NCI-H2171 (cell line): ENCODE results near the gene MISP.

ENCODE experiments used
- DNase-seq: peaks from one replicate; lab custom pipeline; 2025; lab: John Stamatoyannopoulos, UW

Gene MISP

GRCh38 chr19:796692-797527 lies 46.0 kb downstream of the MISP start, which contains the start of gene PTBP1:
Gene PTBP1 (plus strand): TSS chr19:797452. CDS start chr19:797498, 46 bp downstream.
- DNase-seq = peak; percentile 100

- peak; percentile 95 for DNase-seq
Measured at GRCh38 chr19:797528-798414, 46.9 kb downstream of the MISP start.

GRCh38 chr19:798415-799075 lies 47.6 kb downstream of the MISP start:
- no peak for DNase-seq

DNA sequence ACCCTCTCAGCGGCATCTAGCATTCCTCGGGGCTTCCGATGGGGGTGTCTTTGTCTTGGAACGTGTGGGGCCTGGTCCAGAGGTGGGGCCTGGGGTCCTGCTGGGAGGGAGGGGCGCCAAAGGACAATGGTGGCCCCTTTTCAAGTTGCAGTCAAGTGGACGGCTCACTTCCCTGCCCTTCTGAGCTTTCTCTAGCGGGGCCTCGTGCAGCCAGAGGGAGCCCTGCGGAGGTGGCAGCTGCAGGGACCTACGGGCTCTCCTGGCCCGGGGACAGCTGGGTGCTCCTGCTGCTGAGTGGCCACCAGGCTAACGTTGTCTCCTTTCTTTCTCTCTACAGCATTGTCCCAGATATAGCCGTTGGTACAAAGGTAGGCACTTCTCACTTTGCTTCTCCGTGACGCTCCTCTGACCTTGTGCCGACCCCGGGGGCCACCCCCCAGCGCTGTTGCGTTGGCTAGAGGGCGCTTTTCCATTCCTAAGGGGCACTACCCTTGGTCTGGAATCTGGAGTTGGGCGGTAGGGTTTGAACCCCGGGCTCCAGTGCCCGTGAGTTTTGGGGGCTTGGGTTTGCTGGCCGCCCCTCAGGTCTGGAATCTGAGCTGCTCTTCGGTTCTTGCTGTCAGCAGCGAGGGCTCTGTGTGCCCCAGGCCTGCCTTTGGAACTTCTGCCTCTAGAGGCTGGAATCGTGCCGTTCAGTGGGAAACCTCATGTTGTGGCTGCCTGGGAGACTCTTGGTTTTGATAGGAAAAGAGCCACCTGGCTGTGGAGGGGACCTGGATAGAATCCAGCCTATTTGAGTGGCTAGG lies 48.4 kb downstream of the MISP start:
- DNase-seq = no peak

DNA sequence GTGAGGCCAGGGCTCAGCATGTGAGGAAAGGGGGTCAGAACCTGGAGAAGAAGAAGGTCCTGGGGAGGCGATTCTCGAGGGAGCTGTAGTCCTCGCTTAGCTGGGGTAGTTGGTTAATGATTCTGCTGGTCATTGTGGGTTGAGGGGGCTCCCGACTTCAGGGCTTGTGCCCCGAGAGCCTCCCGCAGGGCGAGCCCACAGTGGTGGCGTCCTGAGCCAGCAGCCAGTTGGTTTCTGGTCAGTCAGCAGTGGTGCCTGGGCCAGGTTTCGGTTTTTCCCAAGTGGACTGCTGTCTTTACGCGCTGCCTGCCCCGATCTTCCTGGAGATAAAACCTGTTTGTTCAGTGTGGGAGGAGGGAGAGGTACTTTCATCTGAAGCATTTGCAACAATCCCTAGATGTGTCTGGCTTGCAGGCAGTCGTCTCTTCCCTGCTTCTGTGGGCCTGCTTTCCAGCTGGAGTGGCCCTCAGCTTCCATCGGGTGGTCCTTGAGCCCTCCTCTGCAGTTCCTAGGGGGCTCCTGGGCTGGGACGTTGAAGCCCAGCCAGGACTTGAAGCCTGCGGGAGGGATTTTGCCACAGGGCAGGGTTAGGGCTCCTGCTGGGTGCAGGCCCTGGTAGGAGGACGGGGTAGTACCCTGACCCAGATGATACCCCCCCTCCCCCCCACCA lies 49.6 kb downstream of the MISP start:
- no peak for DNase-seq

DNA sequence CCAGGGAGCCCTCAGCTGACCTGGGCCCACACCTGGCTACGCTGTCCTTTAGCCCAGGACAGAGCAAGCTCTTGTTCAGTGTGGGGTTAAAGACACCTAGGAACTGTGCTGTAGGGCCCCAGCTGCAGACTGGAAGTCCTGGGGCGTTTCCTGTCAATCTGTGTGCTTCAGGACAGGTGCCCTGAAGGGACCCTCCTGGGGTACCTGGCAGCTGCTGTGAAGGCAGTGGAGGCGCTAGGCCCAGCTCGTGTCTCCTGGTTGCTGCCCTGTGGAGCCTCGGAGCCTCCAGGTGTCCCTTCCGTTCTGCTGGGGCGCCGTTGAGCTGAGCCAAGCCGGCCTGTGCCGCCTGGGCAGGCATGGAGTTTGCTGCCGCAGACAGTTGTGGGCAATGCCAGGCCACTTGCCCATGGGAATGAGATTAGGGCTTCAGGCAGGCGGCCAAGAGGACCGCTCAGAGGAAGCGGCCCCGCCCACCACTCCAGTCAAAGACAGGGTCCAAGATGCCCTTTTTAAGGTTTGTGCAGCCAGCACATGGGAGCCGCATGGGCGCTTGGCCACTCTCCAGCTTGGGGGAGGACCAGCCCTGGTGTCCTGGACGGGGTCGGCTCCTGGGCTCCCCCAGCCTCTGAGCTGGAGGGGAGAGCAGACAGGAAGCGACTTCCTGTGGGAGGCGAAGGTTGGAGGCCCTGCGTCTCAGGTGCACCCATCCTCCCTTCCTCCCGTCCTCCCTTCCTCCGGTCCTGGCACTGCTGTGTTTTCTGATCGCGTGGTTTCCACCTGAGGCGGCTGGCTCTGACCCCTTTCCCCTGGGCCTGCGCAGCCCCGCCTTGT lies 50.3 kb downstream of the MISP start:
- no peak for DNase-seq

DNA sequence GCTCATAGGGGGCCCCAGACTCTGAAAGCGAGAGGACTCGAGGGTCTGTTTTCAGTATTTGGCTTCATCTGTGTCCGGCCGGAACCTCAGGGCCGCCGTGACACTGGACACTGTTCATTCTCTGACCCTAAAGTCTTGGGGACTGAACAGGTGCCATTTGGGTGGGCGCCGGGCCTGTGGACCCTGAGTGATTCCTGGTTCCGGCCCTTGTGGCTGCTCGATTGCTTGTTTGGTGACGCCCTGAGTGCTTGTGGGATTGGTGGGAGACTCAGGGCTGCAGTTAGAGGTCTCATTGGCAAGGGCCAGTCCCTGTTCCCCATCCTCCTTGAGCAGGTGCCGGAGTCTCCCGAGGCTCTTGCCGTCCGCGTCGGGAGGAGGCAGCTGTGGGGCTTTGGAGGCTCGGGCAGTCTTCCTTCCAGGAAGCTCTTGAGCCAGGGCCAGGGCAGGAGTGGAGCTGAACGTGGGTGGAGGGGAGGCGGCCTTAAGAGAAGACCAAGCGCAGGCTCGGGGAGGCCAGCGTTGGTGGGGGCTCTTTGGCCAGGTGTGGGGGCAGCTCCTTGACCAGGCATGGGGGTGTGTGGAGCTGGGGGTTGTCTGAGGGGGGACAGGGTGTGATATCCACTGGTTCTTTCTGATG lies 51.1 kb downstream of the MISP start:
- DNase-seq = no peak

- DNase-seq = no peak
Measured at GRCh38 chr19:802498-803098, 51.7 kb downstream of the MISP start.

GRCh38 chr19:803099-803561 lies 52.2 kb downstream of the MISP start:
- no peak for DNase-seq

DNA sequence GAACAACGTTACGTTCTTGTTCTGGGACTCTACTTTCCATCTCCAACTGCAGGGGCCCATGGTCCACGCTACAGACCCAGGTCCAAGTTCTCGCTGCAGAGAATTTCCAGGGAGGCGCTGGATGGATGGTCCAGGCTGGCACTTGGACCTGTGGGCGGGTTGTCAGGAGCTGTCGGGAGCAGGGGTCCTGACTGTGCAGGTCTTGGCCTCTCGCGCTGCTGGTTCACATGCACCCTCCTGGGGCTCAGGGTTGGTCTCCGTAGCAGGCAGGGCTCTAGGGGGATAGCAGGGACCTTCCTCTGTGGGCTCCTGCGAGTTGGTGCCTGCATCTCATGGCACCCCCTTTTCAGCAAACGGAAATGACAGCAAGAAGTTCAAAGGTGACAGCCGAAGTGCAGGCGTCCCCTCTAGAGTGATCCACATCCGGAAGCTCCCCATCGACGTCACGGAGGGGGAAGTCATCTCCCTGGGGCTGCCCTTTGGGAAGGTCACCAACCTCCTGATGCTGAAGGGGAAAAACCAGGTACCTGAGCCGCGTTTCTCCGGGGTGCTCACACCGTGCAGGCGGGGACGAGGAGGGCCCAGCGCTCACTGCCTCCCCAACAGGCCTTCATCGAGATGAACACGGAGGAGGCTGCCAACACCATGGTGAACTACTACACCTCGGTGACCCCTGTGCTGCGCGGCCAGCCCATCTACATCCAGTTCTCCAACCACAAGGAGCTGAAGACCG lies 52.9 kb downstream of the MISP start:
- DNase-seq = no peak

- DNase-seq = no peak
Measured at GRCh38 chr19:804419-805165, 53.7 kb downstream of the MISP start.

GRCh38 chr19:805166-805551 lies 54.2 kb downstream of the MISP start:
- no peak for DNase-seq

DNA sequence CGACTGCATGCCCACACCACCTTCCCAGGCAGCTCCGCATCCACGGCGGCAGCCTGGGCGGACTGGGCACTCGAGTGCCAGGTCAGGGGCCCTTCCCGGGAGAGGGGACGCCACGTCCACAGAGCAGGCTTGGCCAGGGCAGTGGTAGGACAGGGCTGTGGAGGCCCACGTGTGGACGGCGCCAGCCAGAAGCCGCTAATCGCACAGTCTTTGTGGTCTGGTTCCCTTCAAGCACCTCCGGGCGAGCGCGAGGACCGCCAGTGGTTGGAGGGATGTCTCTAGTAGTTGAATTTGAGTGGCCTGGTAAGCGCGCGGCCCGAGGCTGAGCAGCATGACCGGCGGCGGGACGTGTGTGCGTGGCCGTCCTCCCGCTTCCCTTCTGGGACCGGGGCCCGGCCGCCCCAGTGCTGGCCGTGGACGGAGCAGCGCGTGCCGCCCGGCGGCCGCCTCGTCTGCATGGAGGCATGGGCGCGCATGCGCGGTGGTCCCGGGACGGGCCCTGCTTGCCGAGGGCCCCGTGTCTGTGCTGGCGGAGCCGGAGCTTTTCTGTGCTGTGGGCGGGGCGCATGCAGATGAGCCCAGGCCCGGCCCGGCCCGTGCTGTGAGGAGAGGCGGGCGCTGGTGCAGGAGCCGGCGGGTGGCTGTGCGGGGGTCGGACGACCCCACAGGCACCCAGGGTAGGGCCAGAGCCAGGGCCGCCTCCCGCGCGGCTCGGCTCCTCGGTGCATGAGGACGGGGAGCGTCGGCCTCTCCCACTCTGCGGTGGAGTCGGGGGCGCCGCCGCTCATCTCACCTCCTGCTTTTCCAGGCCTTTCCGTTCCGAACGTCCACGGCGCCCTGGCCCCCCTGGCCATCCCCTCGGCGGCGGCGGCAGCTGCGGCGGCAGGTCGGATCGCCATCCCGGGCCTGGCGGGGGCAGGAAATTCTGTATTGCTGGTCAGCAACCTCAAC lies 55.0 kb downstream of the MISP start:
- no peak for DNase-seq

DNA sequence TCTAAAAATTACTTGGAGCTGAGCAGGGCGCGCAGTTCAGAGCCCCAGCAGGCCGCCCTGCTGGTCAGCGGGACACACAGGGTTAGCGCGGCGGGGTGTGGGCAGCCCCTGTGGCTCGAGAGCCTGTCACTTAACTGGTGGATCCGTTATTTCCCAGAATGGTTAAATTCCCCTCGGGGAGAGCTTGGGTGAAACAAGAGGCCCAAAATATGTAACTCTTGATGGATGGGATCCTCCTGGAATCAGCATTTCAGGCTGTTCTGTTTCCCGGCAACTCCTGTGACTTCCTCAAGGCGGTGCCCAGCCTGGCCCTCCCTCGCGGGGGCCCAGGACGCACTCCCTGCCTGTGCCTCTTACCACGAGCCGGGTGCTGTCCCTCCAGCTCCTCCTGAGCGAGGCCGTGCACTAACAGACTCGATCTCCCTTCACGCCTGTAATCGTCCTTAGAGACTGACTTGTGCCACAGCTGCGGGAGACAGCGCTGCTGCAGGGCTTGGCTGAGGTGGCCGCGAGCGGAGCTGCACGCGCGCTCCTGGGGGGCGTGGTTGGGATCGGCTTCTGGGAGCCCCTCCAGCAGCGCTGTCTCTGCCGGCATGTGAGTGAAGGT lies 56.0 kb downstream of the MISP start:
- no peak for DNase-seq

- no peak for DNase-seq
Measured at GRCh38 chr19:807627-808422, 56.9 kb downstream of the MISP start.
